Psoas muscle (tissue), 8 donors: Measurements from ENCODE around the gene FIBIN. TPM values are rescaled to one million over a fixed set of nuclear protein-coding genes. Genes with fewer than 3 reads are reported as not detected.

Experiments used
- ATAC-seq, 4 donors: fragments of 200-7000 bp; cut with Tn5 transposase; one replicate each; pipeline ENCODE4 v1.9.1; 2020; ENCODE audit warnings: moderate library complexity in 3 of 4, mild to moderate bottlenecking in 2 of 4
- DNase-seq, 2 donors: peaks; one replicate each; pipeline ENCODE4 v3.0.0-alpha.2; 2020
- H3K27ac ChIP-seq: fragments of 200-600 bp; one replicate; pipeline ENCODE4 v1.8.0; 2022
- H3K27me3 ChIP-seq, 3 donors: fragments of 200-600 bp in 1 of 3; one replicate each; pipeline versions ENCODE4 v1.6.1 to v1.8.0; 2013 to 2022; ENCODE audit warnings: low read length in 2 of 3, mild to moderate bottlenecking in 2 of 3, moderate library complexity in 1 of 3; ENCODE audit not compliant: insufficient read depth in 3 of 3
- H3K36me3 ChIP-seq, 2 donors: fragments of 200-600 bp in 1 of 2; one replicate each; pipeline versions ENCODE4 v1.6.1 to v1.8.0; 2013 to 2022; ENCODE audit warnings: low read depth in 1 of 2, mild to moderate bottlenecking in 1 of 2, moderate library complexity in 1 of 2; ENCODE audit not compliant: insufficient read depth in 1 of 2
- H3K4me1 ChIP-seq: fragments of 200-600 bp; one replicate; pipeline ENCODE4 v1.8.0; 2022
- H3K4me3 ChIP-seq: fragments of 200-600 bp; one replicate; pipeline ENCODE4 v1.8.0; 2022; ENCODE audit warnings: mild to moderate bottlenecking
- H3K9me3 ChIP-seq: fragments of 200-600 bp; one replicate; pipeline ENCODE4 v1.8.0; 2022
- CTCF ChIP-seq: fragments of 200-600 bp; IDR thresholded peaks from one replicate; pipeline ENCODE4 v1.8.0; 2022; ENCODE audit warnings: antibody characterized with exemption
- WGBS, 3 donors: extraction: QIAGEN DNeasy Blood & Tissue Kit; methylation state at CpG; one replicate each; pipeline versions ENCODE4 v1.1.6 to v1.1.7; 2013; 5-methylcytosine and 5-hydroxymethylcytosine counted together
- intact Hi-C, 2 donors: fragments of 100-400 bp; cut with DNase I; formaldehyde crosslinking; loops; one replicate each; pipeline versions ENCODE4 v1.11.0 to v1.14.2; 2022
- long read RNA-seq, 2 donors: library from polyadenylated mRNA; unstranded; transcript quantifications; one replicate each; pipeline ENCODE4 v2.0.0, GENCODE V29; 2021
- polyA plus RNA-seq, 3 donors: library from polyadenylated mRNA; stranded (reverse); fragments of 200-250 nt; gene quantifications; one replicate each; pipeline ENCODE4 v1.2.3, GENCODE V29; 2013
- total RNA-seq, 4 donors: library from RNA; stranded (reverse); fragmentation: NEBNext Ultra II Directional in 2 of 4; extraction: Animal tissue kit (Norgen Biotek cat#: 25700) in 2 of 4; gene quantifications; one replicate each; pipeline versions ENCODE4 v1.2.1 to v1.2.4, GENCODE V29; 2021 to 2023
- donor health status: healthy with polysubstance abuse.
- donor health status: DM: no; HTN: no; CAD: no; lungs with moderate emphysema.
- donor health status: Bipolar disorder and iron deficiency.
- donor health status: healthy.
- donor health status: DM: yes; HTN: yes; CAD: no.
- donor health status: DM: no; HTN: no; CAD: no.
- donor health status: DM: no; HTN: no; CAD: no.
- donor health status: DM: yes; HTN: yes; CAD: no.

The FIBIN gene
- total RNA-seq (1 to 10 TPM; 3.0 to 8.9 (median 5.1) TPM), polyA plus RNA-seq (1 to 10 TPM; 4.0 to 7.2 (median 4.9) TPM)
- long read RNA-seq, donor 1, partial matches to known transcripts: 0 of 1 reads
- long read RNA-seq, donor 1, other reads (novel, unspliced or antisense): 0 of 1 reads
- long read RNA-seq, donor 2, transcript FIBIN-201 (1 exons, 1,938 nt): major isoform, 11 of 11 reads
- long read RNA-seq, donor 2, partial matches to known transcripts: 0 of 11 reads
- long read RNA-seq, donor 2, other reads (novel, unspliced or antisense): 0 of 11 reads

- peak within 1 kb of the TSS; percentile 66 for H3K4me3 ChIP-seq
- 1 to 7% (median 2%) methylated on average over 22 of the region's 22 CpGs for WGBS, 3 donors
- no peaks in the 10 kb centered on the region for H3K27me3 ChIP-seq
- H3K36me3 ChIP-seq: no peaks in the 10 kb centered on the region
- no peaks in the 10 kb centered on the region for H3K9me3 ChIP-seq
- peak; percentile 32 to 79 (median 56) for ATAC-seq
- H3K4me1 ChIP-seq: peaks cover 3% of the 10 kb centered on the region
- H3K27ac ChIP-seq: peak within 1 kb of the TSS; percentile 50
- DNase-seq: peak; percentile 25 to 68
- intact Hi-C loops: no loop called here
- TF ChIP-seq CTCF: no peak
Observed at GRCh38 chr11:26993965-26994457, at the start of gene FIBIN. Gene FIBIN (plus strand): TSS chr11:26994112. CDS start chr11:26994527, 415 bp downstream.

- no peak overlapping the region for H3K27ac ChIP-seq
- no peaks in the 10 kb centered on the region for H3K4me1 ChIP-seq
- ATAC-seq (no peak), DNase-seq (no peak)
- intact Hi-C loops: no loop called here
- no peaks in the 10 kb centered on the region for H3K36me3 ChIP-seq
- WGBS, 3 donors: 20 to 30% (median 21%) methylated on average over 3 of the region's 3 CpGs
- no peaks in the 10 kb centered on the region for H3K9me3 ChIP-seq
- H3K27me3 ChIP-seq: no peaks in the 10 kb centered on the region
- no peak for TF ChIP-seq CTCF
- no peak overlapping the region for H3K4me3 ChIP-seq
Observed at GRCh38 chr11:26944866-26945664, 48.8 kb upstream of the FIBIN start.

GRCh38 chr11:26946257-26946716, 47.6 kb upstream of the FIBIN start:
- intact Hi-C loops: loop anchor here in 1 of 2 donors (2.0 kb wide), 1 partner anchor 71 kb away; no protein-coding TSS in a partner anchor
- no peaks in the 10 kb centered on the region for H3K9me3 ChIP-seq
- ATAC-seq (peak in 2 of 4 donors; percentile 18 to 37), DNase-seq (no peak)
- WGBS, 3 donors: 50 to 59% (median 52%) methylated on average over 2 of the region's 2 CpGs
- no peaks in the 10 kb centered on the region for H3K4me1 ChIP-seq
- no peak overlapping the region for H3K4me3 ChIP-seq
- no peaks in the 10 kb centered on the region for H3K36me3 ChIP-seq
- no peak for TF ChIP-seq CTCF
- H3K27ac ChIP-seq: no peak overlapping the region
- no peaks in the 10 kb centered on the region for H3K27me3 ChIP-seq

GRCh38 chr11:26947379-26947844, 46.5 kb upstream of the FIBIN start:
- WGBS, 3 donors: 19 to 30% (median 20%) methylated on average over 2 of the region's 2 CpGs
- ATAC-seq: peak; percentile 46 to 86 (median 78)
- TF ChIP-seq CTCF: no peak
- Histone ChIP-seq H3K36me3 (no peaks in the 10 kb centered on the region), H3K4me3 (no peak overlapping the region), H3K9me3 (no peaks in the 10 kb centered on the region), H3K27ac (no peak overlapping the region), H3K4me1 (no peaks in the 10 kb centered on the region), H3K27me3 (no peaks in the 10 kb centered on the region)
- DNase-seq: peak; percentile 32 to 52
- intact Hi-C loops: loop anchor here in 1 of 2 donors (2.0 kb wide), 1 partner anchor 73 kb away; no protein-coding TSS in a partner anchor
